Muscle layer of colon (tissue), 2 donors: ENCODE results near the gene COX6A1.

Experiments
- H3K27ac ChIP-seq: one replicate; pipeline ENCODE4 v1.7.0; 2013; ENCODE audit warnings: low read depth, mild to moderate bottlenecking, low read length, moderate library complexity
- H3K27me3 ChIP-seq, 2 donors: one replicate each; pipeline ENCODE4 v1.7.0; 2013; ENCODE audit warnings: low read length in 2 of 2, mild to moderate bottlenecking in 2 of 2; ENCODE audit not compliant: insufficient read depth in 2 of 2, control insufficient read depth in 1 of 2
- H3K36me3 ChIP-seq: one replicate; pipeline ENCODE4 v1.7.0; 2013; ENCODE audit warnings: mild to moderate bottlenecking, low read length; ENCODE audit not compliant: insufficient read depth
- H3K4me1 ChIP-seq: one replicate; pipeline ENCODE4 v1.7.0; 2013; ENCODE audit warnings: mild to moderate bottlenecking, low read length; ENCODE audit not compliant: insufficient read depth
- H3K4me3 ChIP-seq, 2 donors: one replicate each; pipeline ENCODE4 v1.7.0; 2013; ENCODE audit warnings: low read length in 2 of 2, low read depth in 1 of 2, mild to moderate bottlenecking in 1 of 2, moderate library complexity in 1 of 2
- H3K9ac ChIP-seq: one replicate; pipeline ENCODE4 v1.7.0; 2013; ENCODE audit warnings: low read length
- H3K9me3 ChIP-seq: one replicate; pipeline ENCODE4 v1.7.0; 2013; ENCODE audit warnings: mild to moderate bottlenecking, low read length
- donor health status: abdominal sarcoma.
- donor health status: Adenocarcinoma of cecum.

Gene COX6A1

DNA sequence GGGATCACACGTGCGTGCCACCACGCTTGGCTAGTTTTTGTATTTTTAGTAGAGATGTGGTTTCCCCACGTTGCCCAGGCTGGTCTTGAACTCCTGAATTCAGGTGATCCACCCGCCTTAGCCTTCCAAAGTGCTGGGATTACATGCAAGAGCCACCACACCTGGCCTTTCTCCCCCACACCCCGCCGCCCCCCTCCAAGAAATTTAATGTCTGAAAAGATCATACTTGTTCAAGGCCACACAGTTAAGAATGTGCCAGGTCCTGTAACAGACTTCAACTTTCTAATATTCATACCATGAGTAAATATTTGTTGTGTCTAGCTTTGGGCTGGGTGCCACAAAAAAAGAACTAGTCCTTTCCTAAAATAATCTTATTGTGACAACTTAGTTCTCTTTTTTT, 17.4 kb downstream of the COX6A1 start:
- H3K27ac ChIP-seq: no peak overlapping the region
- no peaks in the 10 kb centered on the region for H3K27me3 ChIP-seq
- H3K4me3 ChIP-seq: no peak overlapping the region
- H3K4me1 ChIP-seq: no peaks in the 10 kb centered on the region
- no peak overlapping the region for H3K9ac ChIP-seq
- no peaks in the 10 kb centered on the region for H3K9me3 ChIP-seq
- H3K36me3 ChIP-seq: peaks cover 41% of the 10 kb centered on the region

- H3K27me3 ChIP-seq: no peaks in the 10 kb centered on the region
- H3K27ac ChIP-seq: no peak overlapping the region
- H3K9me3 ChIP-seq: no peaks in the 10 kb centered on the region
- no peak overlapping the region for H3K4me3 ChIP-seq
- peaks cover 52% of the 10 kb centered on the region for H3K36me3 ChIP-seq
- no peaks in the 10 kb centered on the region for H3K4me1 ChIP-seq
- no peak overlapping the region for H3K9ac ChIP-seq
Measured at GRCh38 chr12:120457133-120457532, 19.2 kb downstream of the COX6A1 start.

DNA sequence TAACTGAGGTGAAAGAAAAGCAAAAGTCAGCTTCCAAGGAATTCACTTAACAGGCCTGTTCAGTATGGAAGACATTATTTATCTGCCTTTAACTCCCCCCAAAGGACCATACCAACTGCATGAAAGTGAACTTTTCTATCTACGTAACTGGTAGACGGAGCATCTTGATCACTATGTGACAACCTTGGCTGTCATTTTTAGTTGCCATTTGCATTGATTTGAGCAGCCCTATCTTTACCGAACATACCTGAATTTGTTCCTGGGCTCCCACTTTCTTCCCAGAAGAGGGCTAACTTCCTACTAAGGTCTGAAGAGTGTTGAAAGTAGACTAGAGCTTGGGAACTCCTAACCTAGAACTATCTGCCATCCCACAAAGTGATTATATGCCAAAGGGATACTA, 22.2 kb downstream of the COX6A1 start:
- no peak overlapping the region for H3K4me3 ChIP-seq
- H3K27ac ChIP-seq: no peak overlapping the region
- H3K36me3 ChIP-seq: peaks cover 80% of the 10 kb centered on the region
- H3K27me3 ChIP-seq: no peaks in the 10 kb centered on the region
- no peaks in the 10 kb centered on the region for H3K4me1 ChIP-seq
- no peaks in the 10 kb centered on the region for H3K9me3 ChIP-seq
- no peak overlapping the region for H3K9ac ChIP-seq

DNA sequence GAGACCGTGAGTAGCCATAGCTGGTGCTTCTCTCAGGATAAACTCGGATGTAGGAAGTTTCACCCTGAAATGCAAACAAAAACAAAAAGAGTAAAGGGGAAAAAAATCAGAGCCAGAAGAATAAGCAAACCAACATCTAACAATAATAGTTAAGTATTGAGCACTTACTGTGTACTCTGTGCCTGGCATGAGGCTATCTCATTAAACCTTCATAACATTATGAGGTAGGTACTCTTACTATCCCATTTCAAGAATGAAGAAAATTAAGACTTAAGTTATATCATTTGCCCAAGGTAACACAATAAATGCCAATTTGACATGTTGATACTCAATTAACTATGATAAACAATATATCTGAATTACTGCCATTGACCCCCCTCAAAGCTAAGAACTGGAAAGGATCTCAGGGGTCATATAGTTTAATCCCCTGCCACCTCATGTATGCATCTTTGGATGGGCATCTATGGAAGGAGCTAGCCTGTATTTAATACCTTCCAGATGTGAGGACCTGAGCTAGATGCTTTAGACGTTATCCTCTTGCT, 24.3 kb downstream of the COX6A1 start:
- Histone ChIP-seq H3K27ac (no peak overlapping the region), H3K4me1 (peaks cover 15% of the 10 kb centered on the region), H3K9ac (no peak overlapping the region), H3K4me3 (no peak overlapping the region), H3K27me3 (no peaks in the 10 kb centered on the region), H3K9me3 (no peaks in the 10 kb centered on the region), H3K36me3 (peaks cover 75% of the 10 kb centered on the region)

DNA sequence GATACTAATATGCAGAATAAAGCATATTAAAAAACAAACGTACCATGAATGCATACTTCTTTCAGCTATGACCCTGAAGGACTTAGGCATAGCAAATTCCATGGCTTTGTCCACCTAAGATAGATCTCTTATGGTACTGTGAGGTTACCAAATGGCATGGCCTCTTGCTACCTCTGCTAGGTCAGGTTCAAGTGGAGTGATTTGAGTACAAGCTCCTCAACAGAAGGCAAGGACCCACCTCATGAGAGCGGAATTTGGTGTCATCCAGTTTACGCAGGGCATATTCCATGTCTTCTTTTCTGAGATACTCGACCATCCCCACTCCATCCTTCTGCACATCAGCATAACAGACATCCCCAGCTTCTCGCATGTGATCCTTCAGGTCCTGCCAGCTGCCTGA, 25.8 kb downstream of the COX6A1 start:
- Histone ChIP-seq H3K4me3 (no peak overlapping the region), H3K36me3 (peaks cover 65% of the 10 kb centered on the region), H3K9me3 (no peaks in the 10 kb centered on the region), H3K9ac (no peak overlapping the region), H3K4me1 (peaks cover 30% of the 10 kb centered on the region), H3K27me3 (no peaks in the 10 kb centered on the region), H3K27ac (no peak overlapping the region)

DNA sequence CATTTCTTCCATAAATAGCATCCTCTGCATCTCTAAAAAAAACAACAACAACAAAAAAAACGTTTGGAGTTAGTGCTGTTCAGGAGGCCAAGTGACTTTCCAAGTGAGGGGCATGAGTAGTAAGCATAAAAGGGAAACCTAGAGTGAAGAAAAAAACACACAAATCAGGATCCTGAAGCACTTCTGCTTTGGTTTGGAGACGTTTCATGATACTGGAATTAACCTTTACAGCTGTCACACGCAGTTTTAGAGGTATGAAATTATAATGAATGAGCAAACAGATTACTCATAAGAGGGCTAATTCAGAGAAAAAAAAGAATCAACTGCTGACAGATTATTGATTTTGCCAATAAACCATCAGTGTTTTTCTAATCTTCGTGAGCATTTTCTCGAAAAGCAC, 27.8 kb downstream of the COX6A1 start:
- peaks cover 49% of the 10 kb centered on the region for H3K36me3 ChIP-seq
- H3K4me1 ChIP-seq: peaks cover 36% of the 10 kb centered on the region
- no peaks in the 10 kb centered on the region for H3K27me3 ChIP-seq
- no peak overlapping the region for H3K27ac ChIP-seq
- no peak overlapping the region for H3K9ac ChIP-seq
- no peak overlapping the region for H3K4me3 ChIP-seq
- no peaks in the 10 kb centered on the region for H3K9me3 ChIP-seq

- H3K36me3 ChIP-seq: peaks cover 40% of the 10 kb centered on the region
- H3K4me3 ChIP-seq: no peak overlapping the region
Measured at GRCh38 chr12:120466560-120467315, 28.8 kb downstream of the COX6A1 start.

GRCh38 chr12:120467439-120467838, 29.5 kb downstream of the COX6A1 start:
- no peak overlapping the region for H3K9ac ChIP-seq
- peaks cover 34% of the 10 kb centered on the region for H3K36me3 ChIP-seq
- no peaks in the 10 kb centered on the region for H3K27me3 ChIP-seq
- no peak overlapping the region for H3K27ac ChIP-seq
- H3K4me1 ChIP-seq: peaks cover 36% of the 10 kb centered on the region
- H3K4me3 ChIP-seq: no peak overlapping the region
- no peaks in the 10 kb centered on the region for H3K9me3 ChIP-seq

More at GRCh38 chr12:120466560-120467315, 28.8 kb downstream of the COX6A1 start:
- Histone ChIP-seq H3K4me1 (peaks cover 36% of the 10 kb centered on the region), H3K9ac (no peak overlapping the region), H3K27ac (no peak overlapping the region), H3K9me3 (no peaks in the 10 kb centered on the region), H3K27me3 (no peaks in the 10 kb centered on the region)

- no peaks in the 10 kb centered on the region for H3K9me3 ChIP-seq
- H3K4me1 ChIP-seq: peaks cover 36% of the 10 kb centered on the region
- no peaks in the 10 kb centered on the region for H3K27me3 ChIP-seq
- H3K27ac ChIP-seq: peak overlapping the region; percentile 87
- H3K4me3 ChIP-seq: peak overlapping the region; percentile 75 to 91
- H3K9ac ChIP-seq: peak overlapping the region; percentile 88
- peaks cover 26% of the 10 kb centered on the region for H3K36me3 ChIP-seq
Measured at GRCh38 chr12:120468325-120468820, 30.5 kb downstream of the COX6A1 start.

GRCh38 chr12:120468821-120469449, 31.0 kb downstream of the COX6A1 start:
- H3K27ac ChIP-seq: peak overlapping the region; percentile 87
- H3K27me3 ChIP-seq: no peaks in the 10 kb centered on the region
- H3K4me1 ChIP-seq: peaks cover 36% of the 10 kb centered on the region
- H3K36me3 ChIP-seq: peaks cover 20% of the 10 kb centered on the region
- no peaks in the 10 kb centered on the region for H3K9me3 ChIP-seq
- peak overlapping the region; percentile 75 to 91 for H3K4me3 ChIP-seq
- peak overlapping the region; percentile 88 for H3K9ac ChIP-seq

DNA sequence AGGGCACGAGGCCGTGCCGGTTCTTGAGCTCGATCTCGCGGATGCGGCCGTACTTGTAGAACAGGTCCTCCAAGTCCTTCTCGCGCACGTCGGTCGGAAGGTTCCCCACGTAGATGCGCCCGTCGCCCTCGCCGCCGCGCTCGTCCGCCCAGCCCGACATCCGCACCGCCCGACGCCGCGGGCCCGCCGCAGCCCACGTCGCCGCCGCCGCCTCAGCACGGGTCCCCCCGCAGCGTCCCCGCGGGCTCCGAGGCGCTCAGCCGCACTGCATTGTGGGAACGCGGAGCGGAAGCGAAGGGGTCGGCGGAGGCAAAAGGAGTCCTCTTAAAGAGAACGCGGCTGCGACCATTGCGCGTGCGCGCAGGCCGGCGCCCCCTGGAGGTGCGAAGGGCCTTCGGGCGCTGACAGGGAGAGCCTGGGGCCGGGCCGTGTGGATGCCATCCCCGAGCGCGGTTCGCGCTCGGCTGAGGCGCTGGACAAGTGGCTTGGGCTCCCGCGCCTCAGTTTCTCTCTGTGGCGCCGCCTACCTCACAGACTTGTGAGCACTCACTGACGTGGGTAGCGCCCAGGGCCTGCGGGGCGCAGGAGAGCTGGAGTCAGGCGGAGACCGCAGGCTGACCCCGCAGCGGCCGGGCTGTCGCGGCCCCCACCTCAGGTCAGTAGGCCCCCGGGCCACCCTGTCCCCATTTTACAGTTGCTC, 31.7 kb downstream of the COX6A1 start, which contains the start of gene SRSF9:
TSS of gene SRSF9 (minus strand) at position 299 of the 700 bp plus-strand sequence. CDS start at position 160, 139 bp downstream.
- H3K9ac ChIP-seq: peak within 1 kb of the TSS; percentile 88
- H3K27me3 ChIP-seq: no peaks in the 10 kb centered on the region
- H3K9me3 ChIP-seq: no peaks in the 10 kb centered on the region
- peak within 1 kb of the TSS; percentile 75 to 91 for H3K4me3 ChIP-seq
- H3K36me3 ChIP-seq: peaks cover 13% of the 10 kb centered on the region
- H3K4me1 ChIP-seq: peaks cover 36% of the 10 kb centered on the region
- peak within 1 kb of the TSS; percentile 87 for H3K27ac ChIP-seq
